Fibroblast of gingiva (primary cell): ENCODE measurements around the gene ZBED4.
A peak's percentile ranks its signal among the peaks of the same experiment; 100 is the strongest.
"Not testable (repeated sequence)": the region's sequence is repeated elsewhere in the genome, so short reads cannot be mapped to it uniquely, and the experiment has no call there.

Source experiments
- DNase-seq: peaks from one replicate; pipeline ENCODE4 v3.0.0-alpha.2; 2011; ENCODE audit warnings: low read depth

The ZBED4 gene

DNA sequence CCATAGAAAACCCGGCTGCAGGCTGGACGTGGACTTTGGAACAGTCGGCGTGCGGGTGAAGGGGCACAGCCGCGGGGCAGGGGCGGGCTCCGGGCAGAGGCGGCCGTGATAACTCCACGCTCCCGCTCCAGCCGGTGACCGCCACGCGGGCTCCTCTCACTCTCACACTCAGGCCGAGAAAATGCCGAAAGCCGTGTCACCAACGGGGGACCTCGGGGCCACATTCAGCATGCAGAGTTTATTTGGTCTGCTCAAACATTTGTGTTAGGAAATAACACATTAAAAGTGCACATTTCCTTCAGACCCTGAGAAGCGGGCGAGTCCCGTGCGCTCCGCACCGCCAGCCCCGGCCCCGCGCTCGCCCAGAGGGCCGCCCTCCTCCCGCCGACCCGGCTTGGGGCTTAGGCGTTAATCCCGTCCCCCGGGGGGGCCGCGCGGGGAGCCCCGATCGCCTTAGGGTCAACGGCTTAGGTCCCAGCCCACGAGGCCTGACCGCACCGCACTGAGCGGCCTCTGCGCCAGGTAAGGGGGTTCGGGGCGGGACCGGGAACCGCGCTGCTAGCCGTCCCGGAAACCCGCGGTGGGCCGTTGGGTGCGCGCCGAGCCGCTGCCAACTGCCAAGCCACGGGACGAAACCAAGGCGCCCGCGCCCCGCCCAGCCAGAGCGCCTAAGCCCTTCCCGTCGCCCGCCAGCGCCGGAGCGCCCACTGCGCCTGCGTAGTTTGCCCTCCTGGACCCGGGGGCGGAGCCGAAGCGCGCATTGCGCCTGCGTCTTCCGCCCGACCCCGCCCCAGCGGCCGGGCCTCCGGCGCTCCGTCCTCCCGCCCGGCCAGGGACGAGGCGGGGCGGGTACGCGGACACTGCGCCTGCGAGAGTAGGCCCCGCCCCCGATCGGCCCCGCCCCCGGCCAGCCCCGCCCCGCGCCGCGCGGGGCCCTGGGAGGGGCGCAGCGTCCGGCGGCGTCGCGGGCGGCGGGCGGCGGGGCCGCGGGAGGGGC lies at the start of gene ZBED4:
Gene ZBED4 (plus strand): TSS at position 947 of the 997 bp plus-strand sequence. CDS start 29,819 bp downstream, outside the sequence.
- DNase-seq: peak; percentile 95

GRCh38 chr22:49807129-49807528 lies 46.5 kb upstream of the ZBED4 start:
- DNase-seq: no peak

DNA sequence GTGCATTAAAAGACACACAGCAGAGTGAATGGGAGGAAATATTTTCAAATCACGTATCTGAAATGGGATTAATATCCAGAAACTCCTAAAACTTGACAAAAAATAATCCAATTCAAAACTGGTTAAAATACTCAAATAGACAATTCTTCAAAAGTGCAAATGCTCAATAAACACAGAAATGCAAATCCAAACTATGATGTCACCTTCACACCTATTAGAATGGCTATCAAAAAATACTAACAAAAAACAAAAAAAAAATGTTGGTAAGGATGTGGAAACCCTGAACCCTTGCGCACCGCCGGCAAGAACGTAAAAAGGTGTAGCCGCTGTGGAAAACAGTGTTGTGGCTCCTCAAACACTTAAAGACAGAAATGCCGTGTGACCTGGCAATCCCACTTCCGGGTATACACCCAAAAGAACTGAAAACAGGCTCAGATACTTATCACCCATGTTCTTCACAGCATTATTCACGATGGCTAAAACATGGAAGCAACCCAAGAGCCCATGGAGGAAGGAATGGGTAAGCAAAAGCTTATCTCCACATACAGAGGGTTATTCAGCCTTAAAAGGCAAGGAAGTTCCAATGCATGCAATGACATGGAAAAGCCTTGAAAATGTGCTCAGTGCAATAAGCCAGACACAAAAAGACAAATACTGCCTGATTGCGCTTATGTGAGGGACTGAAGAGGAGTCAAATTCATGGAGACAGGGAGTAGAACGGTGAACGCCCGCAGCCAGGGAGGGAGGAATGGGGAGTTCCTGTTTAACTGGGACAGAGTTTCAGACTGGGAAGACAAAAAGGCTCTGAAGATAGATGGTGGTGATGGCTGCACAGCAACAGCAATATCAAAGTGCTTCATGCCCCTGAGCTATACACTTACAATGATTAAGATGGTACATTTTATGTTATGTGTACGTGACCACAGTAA lies 45.6 kb upstream of the ZBED4 start:
- no peak for DNase-seq

DNA sequence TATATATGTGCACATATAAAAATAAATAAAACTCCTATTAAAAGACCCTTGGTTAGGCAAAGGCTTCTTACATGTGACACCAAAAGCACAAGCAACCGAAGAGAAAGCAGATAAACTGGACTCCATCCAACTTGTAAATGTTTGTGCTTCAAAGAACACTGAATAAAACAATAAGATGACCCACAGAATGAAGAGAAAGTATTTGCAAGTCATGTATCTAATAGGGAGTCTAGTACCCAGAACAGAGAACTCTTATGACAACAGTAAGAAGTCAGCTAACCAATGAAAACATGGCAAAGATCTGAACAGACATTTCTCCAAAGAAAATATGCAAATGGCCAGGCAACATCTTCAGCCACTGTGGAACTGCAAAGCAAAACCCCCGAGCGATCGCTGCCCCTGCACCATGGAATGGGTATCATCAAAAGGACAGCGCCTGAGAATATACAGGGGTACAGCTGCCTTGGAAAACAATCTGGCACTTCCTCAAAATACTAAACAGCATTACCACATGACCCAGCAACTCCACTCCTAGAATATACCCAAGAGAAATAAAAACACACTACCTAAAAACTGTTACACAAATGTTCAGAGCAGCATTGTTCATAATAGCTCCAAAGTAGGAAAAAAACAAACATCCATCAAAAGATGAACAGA lies 43.2 kb upstream of the ZBED4 start:
- peak; percentile 26 for DNase-seq

DNA sequence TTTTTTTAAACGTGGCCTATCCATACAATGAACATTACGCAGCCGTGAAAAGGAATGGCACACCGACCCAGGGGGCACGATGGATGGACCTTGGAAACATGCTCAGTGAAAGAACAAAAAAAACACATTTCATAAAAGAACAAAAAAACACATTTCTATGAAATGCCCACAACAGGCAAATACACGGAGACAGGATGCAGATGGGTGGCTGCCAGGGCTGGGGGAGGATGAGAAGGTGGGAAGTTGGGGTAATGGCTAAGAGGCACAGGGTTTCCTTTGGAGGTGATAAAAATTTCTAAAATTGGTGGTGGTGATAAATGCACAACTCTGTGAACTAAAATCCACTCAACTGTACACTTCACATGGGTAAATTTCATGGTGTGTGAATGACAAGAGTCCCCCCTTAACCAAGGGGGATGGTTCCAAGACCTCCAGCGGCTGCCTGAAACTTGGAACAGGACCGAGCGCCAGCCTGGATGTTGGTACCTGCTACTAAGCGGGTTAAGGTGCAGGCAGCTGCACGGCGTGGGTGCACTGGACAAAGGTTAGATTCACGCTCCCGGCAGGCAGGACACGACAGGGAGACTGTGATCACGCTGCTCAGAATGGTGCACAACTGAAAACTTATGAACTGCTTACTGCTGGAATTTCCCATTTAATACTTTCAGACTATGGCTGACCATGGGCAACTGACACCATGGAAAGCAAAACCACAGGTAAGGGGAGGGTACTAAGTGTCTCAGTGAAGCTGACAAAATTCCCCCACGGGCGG lies 42.4 kb upstream of the ZBED4 start:
- no peak for DNase-seq

GRCh38 chr22:49812838-49813237 lies 40.8 kb upstream of the ZBED4 start:
- DNase-seq: peak; percentile 21

GRCh38 chr22:49814164-49814686 lies 39.4 kb upstream of the ZBED4 start:
- no peak for DNase-seq

- no peak for DNase-seq
Observed at GRCh38 chr22:49814856-49815255, 38.8 kb upstream of the ZBED4 start.

- no peak for DNase-seq
Observed at GRCh38 chr22:49815641-49816091, 38.0 kb upstream of the ZBED4 start.

- DNase-seq: no peak
Observed at GRCh38 chr22:49817359-49817758, 36.3 kb upstream of the ZBED4 start.

GRCh38 chr22:49820984-49821383 lies 32.7 kb upstream of the ZBED4 start:
- DNase-seq: no peak

DNA sequence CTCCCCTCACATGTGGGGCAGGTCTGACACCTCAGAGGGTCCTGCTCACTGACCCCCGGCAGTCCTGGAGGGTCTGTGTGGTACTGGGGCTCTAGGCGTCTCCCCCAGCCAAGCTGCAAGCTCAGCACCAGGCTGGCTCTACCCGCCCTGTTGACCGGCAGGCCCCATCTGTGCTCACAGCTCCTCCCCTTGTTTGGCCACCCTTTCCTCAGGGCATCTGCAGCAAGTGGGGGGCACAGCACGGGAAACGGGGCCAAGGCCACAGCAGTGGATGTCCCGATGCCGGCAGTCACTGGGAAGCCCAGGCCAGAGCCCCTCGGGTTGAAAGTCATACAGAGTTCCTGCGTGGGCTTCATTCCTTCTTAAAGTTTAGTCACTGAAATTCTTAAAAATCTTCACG lies 31.9 kb upstream of the ZBED4 start:
- DNase-seq: not testable (repeated sequence)

DNA sequence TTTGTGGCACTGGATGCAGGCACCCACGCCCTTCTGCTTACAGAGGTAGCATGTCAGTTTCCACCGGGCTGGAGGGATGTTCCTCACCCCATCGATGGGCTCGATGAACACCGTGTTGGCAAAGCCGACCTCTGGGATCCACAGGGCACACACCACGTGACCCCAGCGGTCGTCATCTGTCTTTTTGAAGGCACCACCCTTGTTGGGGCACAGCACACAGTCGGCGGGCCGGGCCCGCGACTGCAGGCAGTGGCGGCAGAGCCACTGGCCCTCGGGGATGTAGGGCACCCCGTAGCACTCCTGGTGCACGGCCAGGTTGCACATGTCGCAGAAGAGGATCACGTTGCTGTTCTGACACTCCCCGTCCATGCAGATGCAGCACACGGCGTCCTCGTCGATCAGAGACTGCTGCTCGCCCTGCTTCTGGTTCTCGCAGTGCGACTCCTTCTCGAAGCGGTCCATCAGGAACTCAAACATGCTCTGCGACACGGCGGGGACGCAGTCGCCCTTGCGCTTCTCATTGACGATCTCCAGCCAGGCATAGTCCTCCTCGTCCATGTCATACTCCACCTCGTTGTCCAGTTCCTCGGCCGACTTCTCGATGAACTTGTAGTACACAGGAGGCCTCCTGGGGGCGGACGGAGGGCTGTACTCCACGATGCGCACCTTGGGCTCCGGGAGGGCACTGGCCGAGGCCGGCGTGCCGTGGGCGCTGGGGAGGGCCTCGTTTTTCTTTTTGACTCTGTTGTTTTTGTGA lies 30.2 kb upstream of the ZBED4 start:
- DNase-seq: no peak

GRCh38 chr22:49824185-49824925 lies 29.3 kb upstream of the ZBED4 start:
- DNase-seq: no peak

GRCh38 chr22:49824936-49825335 lies 28.7 kb upstream of the ZBED4 start:
- DNase-seq: no peak

DNA sequence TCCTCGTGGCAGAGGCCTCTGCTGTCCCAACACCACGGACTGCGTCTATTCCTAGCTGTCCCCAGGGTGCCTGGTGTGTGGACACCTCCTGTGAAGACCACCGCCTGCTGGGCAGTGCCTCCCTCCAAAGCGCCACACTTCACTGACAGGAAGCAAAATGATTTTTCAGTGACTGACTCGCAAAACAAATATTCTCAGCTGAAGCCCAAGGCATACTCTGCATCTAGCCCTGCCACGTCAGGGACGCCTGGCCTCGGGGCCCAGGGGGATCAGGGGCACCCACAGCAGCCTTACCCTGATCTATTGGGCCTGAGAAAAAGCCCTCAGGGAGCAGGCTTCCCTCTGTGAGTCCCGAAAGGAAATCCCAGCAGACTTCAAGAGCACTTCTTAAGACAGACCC lies 28.2 kb upstream of the ZBED4 start:
- peak; percentile 12 for DNase-seq

DNA sequence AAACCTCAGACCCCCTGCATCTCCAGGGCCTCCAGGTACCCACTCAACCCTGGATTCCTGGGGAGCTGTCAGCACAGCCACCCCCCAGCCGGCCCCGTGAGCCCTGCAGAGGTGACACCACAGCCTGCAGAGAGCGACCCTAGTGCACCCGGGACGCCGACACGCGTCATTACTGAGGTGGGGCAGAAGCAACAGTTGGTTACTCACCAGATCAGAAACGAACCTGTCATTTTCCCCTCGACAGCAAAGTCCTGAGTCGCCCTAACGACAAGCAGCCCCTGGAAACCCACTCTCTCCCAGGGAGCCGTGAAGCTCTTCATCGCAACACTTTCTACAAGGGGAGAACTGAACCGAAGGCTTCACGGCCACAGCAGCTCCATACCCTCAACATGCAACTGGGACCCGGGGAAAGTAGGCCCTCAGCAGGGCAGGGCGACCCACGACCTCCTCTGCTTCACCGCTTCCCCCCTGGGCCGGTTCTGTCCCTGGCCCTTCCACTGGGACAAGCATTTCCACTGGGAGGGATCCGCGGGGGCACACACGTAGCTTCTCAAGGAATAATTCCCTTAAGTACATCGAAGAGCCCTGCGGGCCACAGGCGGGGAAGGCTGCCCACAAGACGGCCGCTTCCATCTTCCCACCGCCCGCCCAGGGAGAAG lies 27.6 kb upstream of the ZBED4 start:
- peak; percentile 8 for DNase-seq

- DNase-seq: peak; percentile 48
Observed at GRCh38 chr22:49826603-49827270, 26.9 kb upstream of the ZBED4 start.
